Right cardiac atrium (tissue), 5 donors: Measurements from ENCODE around the gene GLP2R. TPM values are rescaled to one million over a fixed set of nuclear protein-coding genes. Genes with fewer than 3 reads are reported as not detected.

Source experiments
- ATAC-seq, 2 donors: fragments of 200-7000 bp; cut with Tn5 transposase; one replicate each; pipeline versions ENCODE4 v1.8.0 to v1.9.1; 2020; ENCODE audit warnings: moderate library complexity in 2 of 2, mild to moderate bottlenecking in 1 of 2
- DNase-seq, 3 donors: peaks; one replicate each; pipeline ENCODE4 v3.0.0-alpha.2; 2020
- H3K27ac ChIP-seq: one replicate; pipeline ENCODE4 v1.5.1; 2013; ENCODE audit warnings: mild to moderate bottlenecking, low read length, control low read depth, moderate library complexity
- H3K27me3 ChIP-seq: one replicate; pipeline ENCODE4 v1.6.1; 2013; ENCODE audit not compliant: control insufficient read depth, insufficient read depth
- H3K4me1 ChIP-seq: one replicate; pipeline ENCODE4 v1.6.1; 2013; ENCODE audit warnings: low read length; ENCODE audit not compliant: control insufficient read depth, insufficient read depth
- H3K4me3 ChIP-seq: one replicate; pipeline ENCODE4 v1.5.1; 2013; ENCODE audit warnings: low read length, control low read depth
- H3K9me3 ChIP-seq: one replicate; pipeline ENCODE4 v1.6.1; 2013; ENCODE audit warnings: low read length; ENCODE audit not compliant: control insufficient read depth
- WGBS: extraction: QIAGEN DNeasy Blood & Tissue Kit; methylation state at CpG from one replicate; pipeline ENCODE4 v1.1.7; 2013; 5-methylcytosine and 5-hydroxymethylcytosine counted together
- intact Hi-C, 4 donors: fragments of 100-400 bp; cut with DNase I; formaldehyde crosslinking; loops; one replicate each; pipeline versions ENCODE4 v1.11.0 to v1.14.0; 2022 to 2023
- polyA plus RNA-seq: library from polyadenylated mRNA; stranded (reverse); fragments of 200-250 nt; gene quantifications from one replicate; pipeline ENCODE4 v1.2.3, GENCODE V29; 2013
- total RNA-seq, 4 donors: library from RNA; stranded (reverse); fragmentation: NEBNext Ultra II Directional; extraction: Animal tissue kit (Norgen Biotek cat#: 25700); gene quantifications; one replicate each; pipeline ENCODE4 v1.2.1, GENCODE V29; 2021
- donor health status: healthy with polysubstance abuse.
- donor health status: DM: no; HTN: yes; CAD: no.
- donor health status: DM: no; HTN: no; CAD: no.
- donor health status: DM: no; HTN: yes; CAD: no; lungs with severe emphysema.
- donor health status: DM: yes; HTN: yes; CAD: no.

The GLP2R gene
- total and polyA plus RNA-seq, 5 donors, result 0.56 to 4.3 (median 0.77) TPM

DNA sequence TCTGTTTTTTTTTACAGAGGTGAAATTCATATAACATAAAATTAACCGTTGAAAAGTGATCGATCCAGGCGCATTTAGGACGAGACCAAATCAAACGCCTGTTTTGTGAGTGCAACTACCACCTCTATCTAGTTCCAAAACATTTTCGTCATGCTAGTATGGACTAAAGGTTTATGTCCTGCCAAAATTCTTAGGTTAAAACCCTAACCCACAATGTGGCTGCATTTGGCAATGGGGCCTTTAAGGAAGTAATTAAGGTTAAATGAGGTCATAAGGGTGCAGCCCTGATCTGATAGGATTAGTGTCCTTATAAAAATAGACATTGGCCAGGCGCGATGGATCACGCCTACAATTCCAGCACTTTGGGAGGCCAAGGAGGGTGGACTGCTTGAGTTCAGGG lies 112.2 kb downstream of the GLP2R start:
- H3K4me3 ChIP-seq, result no peak overlapping the region
- no peak for ATAC-seq
- no peaks in the 10 kb centered on the region for H3K27me3 ChIP-seq
- WGBS, result 91% methylated on average over 9 of the region's 9 CpGs
- H3K4me1 ChIP-seq, result peaks cover 11% of the 10 kb centered on the region
- H3K27ac ChIP-seq, result peak overlapping the region; percentile 63
- no peak for DNase-seq
- intact Hi-C loops, result no loop called here
- H3K9me3 ChIP-seq, result no peaks in the 10 kb centered on the region

DNA sequence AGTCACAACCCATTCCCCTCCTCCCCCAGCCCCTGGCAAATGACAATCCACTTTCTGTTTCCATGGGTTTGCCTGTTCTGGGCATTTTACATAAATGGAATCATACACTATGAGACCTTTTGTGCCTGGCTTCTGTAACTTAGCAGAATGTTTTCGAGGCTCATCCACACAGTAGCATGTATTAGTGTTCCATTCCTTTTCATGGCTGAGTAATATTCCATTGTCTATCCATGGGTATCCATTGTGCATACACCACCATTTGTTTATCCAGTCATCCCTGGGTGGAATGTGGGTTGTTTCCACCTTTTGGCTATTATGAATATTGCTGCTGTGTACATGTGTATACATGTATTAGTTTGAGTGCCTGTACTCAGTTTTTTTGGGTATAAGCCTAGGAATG lies 113.0 kb downstream of the GLP2R start:
- no peaks in the 10 kb centered on the region for H3K27me3 ChIP-seq
- ATAC-seq (no peak), DNase-seq (no peak)
- H3K4me1 ChIP-seq, result peaks cover 11% of the 10 kb centered on the region
- intact Hi-C loops, result no loop called here
- H3K9me3 ChIP-seq, result no peaks in the 10 kb centered on the region
- no peak overlapping the region for H3K4me3 ChIP-seq
- H3K27ac ChIP-seq, result no peak overlapping the region
- WGBS, result 79% methylated on average over 1 of the region's 1 CpG

DNA sequence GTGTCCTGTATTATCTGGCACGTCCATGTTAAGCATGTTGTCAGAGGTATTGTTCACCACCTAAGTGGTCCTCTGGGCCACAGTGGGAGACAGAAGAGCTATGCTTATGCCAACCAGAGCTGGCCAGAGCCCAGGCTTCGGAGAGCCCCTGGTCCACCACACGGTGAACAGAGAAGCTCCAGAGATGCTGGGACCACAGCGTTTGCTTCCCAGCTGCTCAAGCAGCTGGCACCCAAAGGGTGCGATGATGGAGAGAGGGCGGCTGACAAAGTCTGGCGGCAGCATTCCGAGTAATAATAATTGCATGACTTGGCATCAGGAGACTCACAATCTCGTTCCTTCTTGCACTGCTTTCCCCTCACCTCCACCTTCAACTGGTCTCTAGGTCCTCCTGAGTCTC lies 115.1 kb downstream of the GLP2R start:
- WGBS, result 76% methylated on average over 9 of the region's 9 CpGs
- Histone ChIP-seq H3K9me3 (no peaks in the 10 kb centered on the region), H3K4me1 (peaks cover 9% of the 10 kb centered on the region), H3K4me3 (no peak overlapping the region), H3K27ac (no peak overlapping the region), H3K27me3 (no peaks in the 10 kb centered on the region)
- DNase-seq, result peak in 1 of 3 donors; percentile 43
- ATAC-seq, result no peak
- intact Hi-C loops, result no loop called here

DNA sequence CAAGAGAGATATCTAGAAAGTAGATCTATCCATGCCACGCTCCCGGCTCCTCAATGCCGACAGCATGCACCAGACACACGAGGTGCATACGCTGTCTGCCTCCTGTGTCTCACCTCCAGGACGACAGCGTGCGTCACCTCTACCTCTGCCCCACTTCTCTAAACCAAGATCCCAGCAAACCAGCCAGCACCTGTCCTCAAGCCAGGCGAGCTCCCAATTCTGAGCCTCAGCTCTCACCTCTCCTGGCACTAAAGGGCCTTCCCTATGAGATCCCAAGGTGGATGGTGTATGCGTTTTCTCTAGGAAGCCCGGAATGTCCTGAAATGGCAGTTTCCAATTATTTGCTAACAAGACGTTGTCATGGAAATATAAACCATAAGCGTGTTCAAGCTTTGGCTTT lies 115.6 kb downstream of the GLP2R start:
- WGBS, result 91% methylated on average over 13 of the region's 13 CpGs
- DNase-seq, result peak in 1 of 3 donors; percentile 18
- ATAC-seq, result no peak

More for the DNA sequence above, 115.6 kb downstream of the GLP2R start:
- no peaks in the 10 kb centered on the region for H3K27me3 ChIP-seq
- intact Hi-C loops, result no loop called here
- no peak overlapping the region for H3K27ac ChIP-seq
- H3K4me1 ChIP-seq, result peaks cover 9% of the 10 kb centered on the region
- H3K4me3 ChIP-seq, result no peak overlapping the region
- H3K9me3 ChIP-seq, result no peaks in the 10 kb centered on the region

Other genes starting within 250 kb of the GLP2R start
- gene CFAP52, start 249.3 kb upstream of the GLP2R start, total RNA-seq, result under 1 TPM in 1 of 4 donors, not detected in 3; 0.49 TPM
- not detected for gene CFAP52, start 249.3 kb upstream of the GLP2R start, polyA plus RNA-seq
- gene USP43, start 180.4 kb upstream of the GLP2R start, total RNA-seq, result under 1 TPM in 3 of 4 donors, not detected in 1; 0.06 to 0.11 (median 0.06) TPM
- gene USP43, start 180.4 kb upstream of the GLP2R start, polyA plus RNA-seq, result 0.07 TPM
- gene DHRS7C, start 34.3 kb upstream of the GLP2R start, total RNA-seq, result 100 to 1,000 TPM; 100 to 317 (median 205) TPM
- 177 TPM for gene DHRS7C, start 34.3 kb upstream of the GLP2R start, polyA plus RNA-seq
- not detected for gene GSG1L2, start 3.8 kb upstream of the GLP2R start, total RNA-seq
- gene GSG1L2, start 3.8 kb upstream of the GLP2R start, polyA plus RNA-seq, result not detected
- gene RCVRN, start 79.3 kb downstream of the GLP2R start, total RNA-seq, result 1 to 10 TPM in 1 of 4 donors, under 1 TPM in 3; 0.34 to 1.4 (median 0.48) TPM
- 0.27 TPM for gene RCVRN, start 79.3 kb downstream of the GLP2R start, polyA plus RNA-seq